GM10248 (cell line): ENCODE results near the gene ACER3.

ENCODE experiments used
- CTCF ChIA-PET: fragments of 300-600 bp; sonication (Branson Sonifier 250); formaldehyde crosslinking; extraction: SDS; loops from one replicate; lab custom pipeline; 2021; ENCODE audit warnings: antibody characterized with exemption; lab: Yijun Ruan, JAX
- POLR2A ChIA-PET: fragments of 350-650 bp; sonication (Branson Sonifier 250); formaldehyde crosslinking; extraction: SDS; loops from one replicate; lab custom pipeline; 2020; ENCODE audit warnings: antibody characterized with exemption; lab: Yijun Ruan, JAX
- DNase-seq: peaks from one replicate; pipeline ENCODE4 v3.0.0; 2012; ENCODE audit errors: extremely low spot score
- TF ChIP-seq, protein P1 (sequence below): IDR thresholded peaks from 2 replicates; pipeline ENCODE4 v1.5.1; 2012; ENCODE audit warnings: mild to moderate bottlenecking, low read depth; ENCODE audit errors: extremely low read depth, missing control alignments, control extremely low read depth

Gene ACER3

DNA sequence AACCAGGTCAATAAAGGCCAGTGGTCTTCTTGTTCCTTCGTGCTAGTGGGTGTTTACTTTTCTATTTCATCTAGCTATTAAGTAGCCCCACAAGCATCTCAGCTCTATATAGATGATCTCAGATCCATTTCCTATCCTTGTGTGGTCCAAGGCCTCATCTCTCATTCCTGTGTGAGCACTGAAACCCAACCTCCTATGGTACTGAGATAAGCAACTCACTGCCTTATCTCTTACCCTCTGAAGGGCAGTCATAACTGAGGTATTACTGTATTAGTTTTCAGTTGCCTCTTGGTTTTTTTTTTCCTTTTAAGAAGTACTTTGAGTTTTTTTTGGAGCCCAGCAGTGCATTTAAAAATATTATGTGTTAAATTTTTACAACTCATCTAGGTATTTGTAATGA lies 28.3 kb downstream of the ACER3 start:
- CTCF ChIA-PET: interaction anchor here (1.1 to 2.1 kb wide), 4 partner anchors 13 to 32 kb away, joined by 3 to 12 read pairs (median 8); no protein-coding TSS in a partner anchor
- TF ChIP-seq, protein P1, sequence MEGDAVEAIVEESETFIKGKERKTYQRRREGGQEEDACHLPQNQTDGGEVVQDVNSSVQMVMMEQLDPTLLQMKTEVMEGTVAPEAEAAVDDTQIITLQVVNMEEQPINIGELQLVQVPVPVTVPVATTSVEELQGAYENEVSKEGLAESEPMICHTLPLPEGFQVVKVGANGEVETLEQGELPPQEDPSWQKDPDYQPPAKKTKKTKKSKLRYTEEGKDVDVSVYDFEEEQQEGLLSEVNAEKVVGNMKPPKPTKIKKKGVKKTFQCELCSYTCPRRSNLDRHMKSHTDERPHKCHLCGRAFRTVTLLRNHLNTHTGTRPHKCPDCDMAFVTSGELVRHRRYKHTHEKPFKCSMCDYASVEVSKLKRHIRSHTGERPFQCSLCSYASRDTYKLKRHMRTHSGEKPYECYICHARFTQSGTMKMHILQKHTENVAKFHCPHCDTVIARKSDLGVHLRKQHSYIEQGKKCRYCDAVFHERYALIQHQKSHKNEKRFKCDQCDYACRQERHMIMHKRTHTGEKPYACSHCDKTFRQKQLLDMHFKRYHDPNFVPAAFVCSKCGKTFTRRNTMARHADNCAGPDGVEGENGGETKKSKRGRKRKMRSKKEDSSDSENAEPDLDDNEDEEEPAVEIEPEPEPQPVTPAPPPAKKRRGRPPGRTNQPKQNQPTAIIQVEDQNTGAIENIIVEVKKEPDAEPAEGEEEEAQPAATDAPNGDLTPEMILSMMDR: no peak
- POLR2A ChIA-PET: no interaction called here
- no peak for DNase-seq

DNA sequence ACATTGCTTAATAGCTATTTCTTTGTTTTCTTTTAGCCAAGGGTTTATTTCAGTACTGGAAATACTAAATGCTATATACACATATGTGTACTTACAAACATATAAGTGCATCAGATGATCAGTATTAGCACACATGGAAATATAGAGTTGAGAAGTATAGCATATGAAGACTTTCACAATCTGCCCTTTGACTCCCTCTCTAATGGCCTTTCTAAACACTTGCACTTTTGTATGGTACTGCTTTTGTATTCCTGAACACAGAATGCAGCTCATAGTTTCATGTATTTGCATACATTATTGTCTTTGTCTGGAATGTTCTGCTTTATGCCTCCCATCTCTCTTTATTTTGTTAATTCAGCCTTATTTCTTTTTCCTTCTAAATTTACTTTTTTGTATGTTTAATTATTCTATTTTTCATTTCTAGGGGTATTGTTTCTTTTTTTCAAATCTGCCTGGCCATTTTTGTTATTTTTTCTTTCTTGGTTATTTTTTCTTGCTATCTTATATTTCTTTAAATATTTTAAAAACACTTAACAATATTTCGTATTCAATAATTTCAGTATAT lies 28.8 kb downstream of the ACER3 start:
- DNase-seq: no peak
- CTCF ChIA-PET: interaction anchor here (1.7 to 2.1 kb wide), 3 partner anchors 13 to 32 kb away, joined by 4 to 12 read pairs (median 12); no protein-coding TSS in a partner anchor
- TF ChIP-seq, protein P1: no peak
- POLR2A ChIA-PET: no interaction called here

DNA sequence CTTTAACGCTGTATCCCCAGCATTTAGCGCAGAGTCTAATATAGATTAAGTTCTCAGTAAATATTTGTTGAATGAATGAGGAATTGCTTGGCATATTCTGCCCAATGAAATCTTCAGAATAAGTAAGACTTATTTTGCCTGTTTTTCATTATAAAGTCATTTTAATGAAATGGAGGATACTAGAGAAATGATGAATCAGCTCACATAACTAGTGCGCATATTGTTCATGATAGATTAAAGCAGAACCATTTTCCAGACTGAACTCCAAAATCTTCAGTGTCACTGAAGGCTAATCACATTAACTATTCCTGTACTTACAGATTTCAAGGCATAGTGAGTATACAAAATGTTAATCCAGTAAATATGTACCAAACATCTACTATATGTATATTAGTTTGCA lies 29.6 kb downstream of the ACER3 start:
- POLR2A ChIA-PET: no interaction called here
- TF ChIP-seq, protein P1: no peak
- DNase-seq: no peak
- CTCF ChIA-PET: interaction anchor here (1.2 kb wide), 1 partner anchor 15 kb away, joined by 3 read pairs; no protein-coding TSS in a partner anchor

DNA sequence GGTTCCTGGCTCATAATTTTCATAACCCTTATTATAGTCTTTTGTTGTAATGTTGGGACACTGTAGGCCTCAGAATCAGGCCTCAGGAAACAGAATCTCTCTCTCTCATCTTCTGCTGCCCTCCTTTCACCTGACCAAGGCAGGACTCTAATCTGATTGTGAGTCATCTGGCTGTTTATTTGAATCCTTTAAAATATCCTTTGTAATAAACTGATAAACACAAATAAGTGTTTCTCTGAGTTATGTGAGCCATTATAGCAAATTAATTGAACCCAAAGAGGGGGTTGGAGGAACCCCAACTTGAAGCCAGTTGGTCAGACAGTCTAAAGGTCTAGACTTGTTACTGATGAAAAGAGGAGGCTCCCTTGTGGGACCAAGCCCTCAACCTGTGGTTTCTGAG lies 30.6 kb downstream of the ACER3 start:
- ChIA-PET POLR2A (no interaction called here), CTCF (interaction anchor here (1.0 to 7.6 kb wide), 2 partner anchors 10 to 28 kb away, joined by 5 to 42 read pairs; no protein-coding TSS in a partner anchor)

DNA sequence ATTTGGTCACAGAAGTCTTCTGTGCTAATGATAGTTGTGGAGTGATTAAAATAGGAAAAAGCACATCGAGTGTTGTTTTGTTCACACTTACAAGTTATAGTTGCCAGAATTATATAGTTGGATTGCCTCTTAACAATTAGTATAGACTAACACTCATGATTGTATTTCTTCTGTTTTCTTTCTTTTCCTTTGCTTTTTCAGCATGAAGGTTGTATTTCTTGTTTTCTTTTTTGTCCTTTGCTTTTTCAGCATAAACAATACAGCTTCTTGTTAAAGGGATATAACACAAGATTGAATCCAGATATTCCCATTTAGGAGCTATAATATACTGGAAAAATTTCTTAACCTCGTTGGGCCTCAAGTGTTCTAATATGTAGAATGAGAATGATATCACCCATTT lies 31.1 kb downstream of the ACER3 start:
- TF ChIP-seq, protein P1: no peak
- DNase-seq: no peak
- POLR2A ChIA-PET: no interaction called here
- CTCF ChIA-PET: interaction anchor here (1.0 to 7.6 kb wide), 2 partner anchors 10 to 27 kb away, joined by 5 to 42 read pairs; no protein-coding TSS in a partner anchor

More for the DNA sequence above, 30.6 kb downstream of the ACER3 start:
- TF ChIP-seq, protein P1: no peak
- no peak for DNase-seq

DNA sequence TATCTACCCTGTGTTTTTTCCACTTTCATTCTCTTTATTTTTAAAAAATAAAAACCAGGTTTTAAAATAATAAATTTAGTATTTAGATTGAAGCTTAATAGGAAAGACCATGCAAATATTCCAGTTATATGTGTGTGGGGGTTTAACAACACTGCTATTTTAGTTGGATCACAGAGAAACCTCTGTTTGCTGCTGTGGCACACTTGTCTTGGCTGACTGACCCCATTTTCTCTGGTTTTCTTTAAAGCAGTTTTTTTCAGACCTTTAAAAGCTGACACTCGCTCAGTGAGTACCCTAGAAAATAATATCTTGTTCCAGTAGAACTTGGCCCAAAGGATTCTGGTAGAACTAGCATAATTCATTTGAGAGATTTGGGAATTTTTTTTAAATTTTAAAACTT lies 31.6 kb downstream of the ACER3 start:
- CTCF ChIA-PET: interaction anchor here (1.0 to 7.6 kb wide), 3 partner anchors 11 to 27 kb away, joined by 4 to 42 read pairs (median 5); no protein-coding TSS in a partner anchor
- DNase-seq: no peak
- TF ChIP-seq, protein P1: no peak
- POLR2A ChIA-PET: no interaction called here
